Hepatocyte (in vitro differentiated cells): ENCODE results near the gene NFIA.

Source experiments
- EZH2 ChIP-seq: fragments of 200-600 bp; sonication (generic); IDR thresholded peaks from 2 replicates; pipeline ENCODE4 v1.6.1; 2016; ENCODE audit warnings: antibody characterized with exemption, mild to moderate bottlenecking, borderline replicate concordance
- TF ChIP-seq, protein P1 (sequence below): fragments of 200-600 bp; sonication (generic); IDR thresholded peaks from 2 replicates; pipeline ENCODE4 v1.5.1; 2016; ENCODE audit warnings: antibody characterized with exemption, mild to moderate bottlenecking; ENCODE audit not compliant: poor library complexity

DNA sequence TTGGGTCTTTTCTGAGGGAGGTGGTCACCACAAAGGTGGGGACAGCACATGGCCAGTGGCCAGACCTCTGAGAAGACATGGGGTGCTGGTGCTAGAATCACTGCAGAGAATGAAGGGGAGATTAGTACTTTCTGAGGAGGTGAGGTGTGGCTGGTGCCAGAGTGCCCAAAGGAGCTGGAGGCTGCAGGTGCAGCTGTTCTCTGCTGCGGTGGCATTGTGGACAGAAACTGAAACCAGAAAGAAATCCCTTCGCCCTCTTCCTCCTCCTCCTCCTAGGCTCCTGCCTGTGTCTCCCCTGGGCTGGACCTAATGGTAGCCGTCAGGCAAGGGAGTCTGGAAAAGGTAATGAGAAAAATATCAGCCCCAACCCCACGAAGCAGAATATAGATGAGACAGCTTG, 380.9 kb downstream of the NFIA start:
- TF ChIP-seq, protein P1, sequence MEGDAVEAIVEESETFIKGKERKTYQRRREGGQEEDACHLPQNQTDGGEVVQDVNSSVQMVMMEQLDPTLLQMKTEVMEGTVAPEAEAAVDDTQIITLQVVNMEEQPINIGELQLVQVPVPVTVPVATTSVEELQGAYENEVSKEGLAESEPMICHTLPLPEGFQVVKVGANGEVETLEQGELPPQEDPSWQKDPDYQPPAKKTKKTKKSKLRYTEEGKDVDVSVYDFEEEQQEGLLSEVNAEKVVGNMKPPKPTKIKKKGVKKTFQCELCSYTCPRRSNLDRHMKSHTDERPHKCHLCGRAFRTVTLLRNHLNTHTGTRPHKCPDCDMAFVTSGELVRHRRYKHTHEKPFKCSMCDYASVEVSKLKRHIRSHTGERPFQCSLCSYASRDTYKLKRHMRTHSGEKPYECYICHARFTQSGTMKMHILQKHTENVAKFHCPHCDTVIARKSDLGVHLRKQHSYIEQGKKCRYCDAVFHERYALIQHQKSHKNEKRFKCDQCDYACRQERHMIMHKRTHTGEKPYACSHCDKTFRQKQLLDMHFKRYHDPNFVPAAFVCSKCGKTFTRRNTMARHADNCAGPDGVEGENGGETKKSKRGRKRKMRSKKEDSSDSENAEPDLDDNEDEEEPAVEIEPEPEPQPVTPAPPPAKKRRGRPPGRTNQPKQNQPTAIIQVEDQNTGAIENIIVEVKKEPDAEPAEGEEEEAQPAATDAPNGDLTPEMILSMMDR: no peak
- no peak for TF ChIP-seq EZH2
